Adrenal gland (tissue), 5 donors: ENCODE measurements around the gene NUDT3.

ENCODE experiments used
- CTCF ChIP-seq, 6 experiments: fragments of 450-650 bp in 4 of 6; fragments of 200-600 bp in 2 of 6; sonication (generic) in 1 of 6; IDR thresholded peaks; 1 replicate in 5 of 6; 2 replicates in 1 of 6; pipeline versions ENCODE4 v1.5.1 to v1.8.0; 2016 to 2021; ENCODE audit warnings: antibody characterized with exemption in 6 of 6, mild to moderate bottlenecking in 2 of 6, moderate library complexity in 1 of 6
- POLR2A ChIP-seq, 2 donors: fragments of 450-650 bp; IDR thresholded peaks; one replicate each; pipeline ENCODE4 v1.6.1; 2017; ENCODE audit warnings: antibody characterized with exemption in 2 of 2, mild to moderate bottlenecking in 2 of 2, moderate library complexity in 1 of 2
- donor health status: DM: no; HTN: no; CAD: no.

GRCh38 chr6:34318499-34319470, 73.7 kb downstream of the NUDT3 start:
- TF ChIP-seq CTCF (IDR thresholded peaks at IDR 0.05) = no peak
- no peak for TF ChIP-seq POLR2A (IDR thresholded peaks at IDR 0.05)
